ENCODE results near the gene SSNA1. TPM values are rescaled to one million over a fixed set of nuclear protein-coding genes. Genes with fewer than 3 reads are reported as not detected.

Gene SSNA1
- total and polyA plus RNA-seq, 9 of the 15 experiments (the other 6 are each of a cell fraction or from before 2014, with no cell fraction given), result 1.9 to 130 (median 57.1) TPM

DNA sequence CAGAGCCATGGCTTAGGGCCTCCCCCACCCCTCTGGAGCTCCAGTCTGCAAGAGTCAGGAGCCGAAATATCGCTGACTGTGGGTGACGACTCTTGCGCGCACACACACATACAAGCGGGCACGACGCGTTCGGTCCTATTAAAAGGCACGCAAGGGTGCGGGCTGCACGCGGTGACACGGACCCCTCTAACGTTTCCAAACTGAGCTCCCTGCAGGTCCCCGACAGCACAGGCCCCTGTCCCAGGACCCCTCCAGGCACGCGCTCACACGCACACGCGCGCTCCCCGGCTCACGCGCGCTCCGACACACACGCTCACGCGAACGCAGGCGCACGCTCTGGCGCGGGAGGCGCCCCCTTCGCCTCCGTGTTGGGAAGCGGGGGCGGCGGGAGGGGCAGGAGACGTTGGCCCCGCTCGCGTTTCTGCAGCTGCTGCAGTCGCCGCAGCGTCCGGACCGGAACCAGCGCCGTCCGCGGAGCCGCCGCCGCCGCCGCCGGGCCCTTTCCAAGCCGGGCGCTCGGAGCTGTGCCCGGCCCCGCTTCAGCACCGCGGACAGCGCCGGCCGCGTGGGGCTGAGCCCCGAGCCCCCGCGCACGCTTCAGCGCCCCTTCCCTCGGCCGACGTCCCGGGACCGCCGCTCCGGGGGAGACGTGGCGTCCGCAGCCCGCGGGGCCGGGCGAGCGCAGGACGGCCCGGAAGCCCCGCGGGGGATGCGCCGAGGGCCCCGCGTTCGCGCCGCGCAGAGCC lies 49.6 kb upstream of the SSNA1 start, which contains the start of gene GRIN1 (continued):
- TF ChIP-seq STAT5B (CRISPR knock-in tag; IDR thresholded peaks at IDR 0.05), result no peak
- TF ChIP-seq CCNT2 (IDR thresholded peaks at IDR 0.05; ENCODE audit: borderline replicate concordance, extremely low read depth, insufficient read length, low read depth, low read length), result no peak
- peak; percentile 76 for TF ChIP-seq GATAD2B (IDR thresholded peaks at IDR 0.05; ENCODE audit: borderline replicate concordance)
- no peak for TF ChIP-seq NFRKB (IDR thresholded peaks at IDR 0.05; ENCODE audit: low read depth)
- no peak for TF ChIP-seq HNRNPLL (IDR thresholded peaks at IDR 0.05; ENCODE audit: low read depth, low read length, poor library complexity, severe bottlenecking)
- TF ChIP-seq, protein P1, sequence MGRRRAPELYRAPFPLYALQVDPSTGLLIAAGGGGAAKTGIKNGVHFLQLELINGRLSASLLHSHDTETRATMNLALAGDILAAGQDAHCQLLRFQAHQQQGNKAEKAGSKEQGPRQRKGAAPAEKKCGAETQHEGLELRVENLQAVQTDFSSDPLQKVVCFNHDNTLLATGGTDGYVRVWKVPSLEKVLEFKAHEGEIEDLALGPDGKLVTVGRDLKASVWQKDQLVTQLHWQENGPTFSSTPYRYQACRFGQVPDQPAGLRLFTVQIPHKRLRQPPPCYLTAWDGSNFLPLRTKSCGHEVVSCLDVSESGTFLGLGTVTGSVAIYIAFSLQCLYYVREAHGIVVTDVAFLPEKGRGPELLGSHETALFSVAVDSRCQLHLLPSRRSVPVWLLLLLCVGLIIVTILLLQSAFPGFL (CRISPR knock-in tag; IDR thresholded peaks at IDR 0.05), result no peak
- peak; percentile 43; the same call in 1 of the 2 replicates for TF ChIP-seq SAFB (IDR thresholded peaks at IDR 0.05; ENCODE audit: borderline replicate concordance, low read depth, low read length)
- TF ChIP-seq MEIS2 (IDR thresholded peaks at IDR 0.05; ENCODE audit: partially characterized antibody), result no peak
- TF ChIP-seq PML (IDR thresholded peaks at IDR 0.05; ENCODE audit: low read length), result no peak
- TF ChIP-seq, protein P2, sequence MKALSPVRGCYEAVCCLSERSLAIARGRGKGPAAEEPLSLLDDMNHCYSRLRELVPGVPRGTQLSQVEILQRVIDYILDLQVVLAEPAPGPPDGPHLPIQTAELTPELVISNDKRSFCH (CRISPR knock-in tag; IDR thresholded peaks at IDR 0.05), result no peak
- TF ChIP-seq, protein P2 (tag; IDR thresholded peaks at IDR 0.05), result 0 out of 2 replicates have a peak, but pooled peaks have one; percentile 42
- no peak for TF ChIP-seq DPF2 (IDR thresholded peaks at IDR 0.05)
- TF ChIP-seq, protein P3, sequence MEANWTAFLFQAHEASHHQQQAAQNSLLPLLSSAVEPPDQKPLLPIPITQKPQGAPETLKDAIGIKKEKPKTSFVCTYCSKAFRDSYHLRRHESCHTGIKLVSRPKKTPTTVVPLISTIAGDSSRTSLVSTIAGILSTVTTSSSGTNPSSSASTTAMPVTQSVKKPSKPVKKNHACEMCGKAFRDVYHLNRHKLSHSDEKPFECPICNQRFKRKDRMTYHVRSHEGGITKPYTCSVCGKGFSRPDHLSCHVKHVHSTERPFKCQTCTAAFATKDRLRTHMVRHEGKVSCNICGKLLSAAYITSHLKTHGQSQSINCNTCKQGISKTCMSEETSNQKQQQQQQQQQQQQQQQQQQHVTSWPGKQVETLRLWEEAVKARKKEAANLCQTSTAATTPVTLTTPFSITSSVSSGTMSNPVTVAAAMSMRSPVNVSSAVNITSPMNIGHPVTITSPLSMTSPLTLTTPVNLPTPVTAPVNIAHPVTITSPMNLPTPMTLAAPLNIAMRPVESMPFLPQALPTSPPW (CRISPR knock-in tag; IDR thresholded peaks at IDR 0.05), result no peak
- TF ChIP-seq, protein P4, sequence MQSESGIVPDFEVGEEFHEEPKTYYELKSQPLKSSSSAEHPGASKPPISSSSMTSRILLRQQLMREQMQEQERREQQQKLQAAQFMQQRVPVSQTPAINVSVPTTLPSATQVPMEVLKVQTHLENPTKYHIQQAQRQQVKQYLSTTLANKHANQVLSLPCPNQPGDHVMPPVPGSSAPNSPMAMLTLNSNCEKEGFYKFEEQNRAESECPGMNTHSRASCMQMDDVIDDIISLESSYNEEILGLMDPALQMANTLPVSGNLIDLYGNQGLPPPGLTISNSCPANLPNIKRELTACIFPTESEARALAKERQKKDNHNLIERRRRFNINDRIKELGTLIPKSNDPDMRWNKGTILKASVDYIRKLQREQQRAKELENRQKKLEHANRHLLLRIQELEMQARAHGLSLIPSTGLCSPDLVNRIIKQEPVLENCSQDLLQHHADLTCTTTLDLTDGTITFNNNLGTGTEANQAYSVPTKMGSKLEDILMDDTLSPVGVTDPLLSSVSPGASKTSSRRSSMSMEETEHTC (IDR thresholded peaks at IDR 0.05), result no peak
- no peak for TF ChIP-seq ESRRA (IDR thresholded peaks at IDR 0.05; ENCODE audit: borderline replicate concordance, low read depth)
- no peak for TF ChIP-seq ZZZ3 (IDR thresholded peaks at IDR 0.05)
- peak; percentile 96; the same call in 1 of the 2 replicates for TF ChIP-seq ZBTB7A (IDR thresholded peaks at IDR 0.05; ENCODE audit: borderline replicate concordance, control insufficient read depth, low read depth, low read length)
- TF ChIP-seq NFE2 (IDR thresholded peaks at IDR 0.05; ENCODE audit: low read depth), result no peak
- TF ChIP-seq ZNF121 (CRISPR knock-in tag; conservative IDR thresholded peaks at IDR 0.05), result no peak
- no peak for TF ChIP-seq ARID1B (IDR thresholded peaks at IDR 0.05)
- TF ChIP-seq ILK (tag; IDR thresholded peaks at IDR 0.05; ENCODE audit: borderline replicate concordance, low read depth), result no peak
- TF ChIP-seq CHD4 (IDR thresholded peaks at IDR 0.05; ENCODE audit: insufficient read depth, insufficient replicate concordance, low read depth, low read length, poor library complexity, severe bottlenecking), result no peak
